ENCODE data around the gene SCYGR4. TPM values are rescaled to one million over a fixed set of nuclear protein-coding genes. Genes with fewer than 3 reads are reported as not detected.
"Not testable (repeated sequence)": the region's sequence is repeated elsewhere in the genome, so short reads cannot be mapped to it uniquely, and the experiment has no call there.

Gene SCYGR4
- under 1 TPM in 1 of 3 donors, not detected in 2; 0.22 TPM for polyA plus RNA-seq

GRCh38 chr2:227617316-227618230 lies at the start of gene SCYGR4:
Gene SCYGR4 (plus strand): TSS chr2:227617498. CDS start chr2:227617498, 0 bp downstream.
- no peak within 1 kb of the TSS for H3K27ac ChIP-seq (ENCODE audit: low read depth, low read length)
- WGBS, 3 donors = 77 to 80% (median 79%) methylated on average over 13 to 20 of the region's 20 CpGs

DNA sequence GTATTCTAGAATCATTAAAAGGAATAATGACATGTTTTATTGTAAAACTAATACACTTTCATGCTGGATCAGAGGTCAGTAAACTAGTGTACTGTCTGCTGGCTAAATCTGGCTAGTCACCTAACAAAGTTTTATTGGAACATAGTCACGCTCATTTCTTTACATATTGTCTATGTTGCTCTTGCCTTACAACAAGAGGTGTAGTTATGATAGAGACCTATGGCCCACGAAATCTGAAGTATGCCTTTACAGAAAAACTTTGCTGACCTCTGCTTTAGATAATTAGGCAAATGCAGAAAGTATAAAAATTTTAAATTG lies 48.5 kb upstream of the SCYGR4 start:
- WGBS, 3 donors = 90 to 93% (median 91%) methylated on average over 2 of the region's 2 CpGs
- H3K27ac ChIP-seq (ENCODE audit: low read depth, low read length) = no peak overlapping the region

DNA sequence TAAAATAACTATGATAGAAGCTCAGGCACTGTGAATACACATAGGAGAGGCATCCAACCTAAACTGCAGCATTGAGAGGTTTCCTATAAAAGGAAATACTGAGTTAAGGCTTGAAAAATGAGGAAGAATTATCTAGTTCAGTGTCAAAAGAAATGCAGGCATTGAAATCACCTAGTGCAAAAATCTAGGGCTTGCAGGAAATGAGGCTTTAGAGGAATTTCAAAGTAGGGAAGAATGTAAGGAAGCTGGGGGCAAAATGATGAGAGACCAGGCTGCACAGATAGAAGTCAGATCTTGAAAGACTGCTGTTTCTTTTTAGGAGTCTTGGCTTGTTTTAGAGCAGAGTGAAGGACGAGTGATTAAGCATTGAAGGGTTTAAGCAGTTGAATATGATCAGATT lies 46.7 kb upstream of the SCYGR4 start:
- no peak overlapping the region for H3K27ac ChIP-seq (ENCODE audit: low read depth, low read length)

GRCh38 chr2:227576110-227576509 lies 41.2 kb upstream of the SCYGR4 start:
- H3K27ac ChIP-seq (ENCODE audit: low read depth, low read length) = no peak overlapping the region

More for the DNA sequence above, 46.7 kb upstream of the SCYGR4 start:
- WGBS, 3 donors = 26 to 68% (median 60%) methylated on average over 1 of the region's 1 CpG

- 74 to 75% (median 74%) methylated on average over 2 of the region's 2 CpGs for WGBS, 3 donors
- H3K27ac ChIP-seq (ENCODE audit: low read depth, low read length) = no peak overlapping the region
These were observed 40.5 kb upstream of the SCYGR4 start for GRCh38 chr2:227576812-227577211.

GRCh38 chr2:227577555-227577954 lies 39.7 kb upstream of the SCYGR4 start:
- H3K27ac ChIP-seq (ENCODE audit: low read depth, low read length) = no peak overlapping the region
- 37 to 59% (median 50%) methylated on average over 2 of the region's 2 CpGs for WGBS, 3 donors

GRCh38 chr2:227578642-227579041 lies 38.7 kb upstream of the SCYGR4 start:
- 64 to 91% (median 81%) methylated on average over 2 of the region's 2 CpGs for WGBS, 3 donors

GRCh38 chr2:227579791-227580190 lies 37.5 kb upstream of the SCYGR4 start:
- no peak overlapping the region for H3K27ac ChIP-seq (ENCODE audit: low read depth, low read length)
- 28 to 100% (median 95%) methylated on average over 1 of the region's 1 CpG for WGBS, 3 donors

More at GRCh38 chr2:227578642-227579041, 38.7 kb upstream of the SCYGR4 start:
- no peak overlapping the region for H3K27ac ChIP-seq (ENCODE audit: low read depth, low read length)

DNA sequence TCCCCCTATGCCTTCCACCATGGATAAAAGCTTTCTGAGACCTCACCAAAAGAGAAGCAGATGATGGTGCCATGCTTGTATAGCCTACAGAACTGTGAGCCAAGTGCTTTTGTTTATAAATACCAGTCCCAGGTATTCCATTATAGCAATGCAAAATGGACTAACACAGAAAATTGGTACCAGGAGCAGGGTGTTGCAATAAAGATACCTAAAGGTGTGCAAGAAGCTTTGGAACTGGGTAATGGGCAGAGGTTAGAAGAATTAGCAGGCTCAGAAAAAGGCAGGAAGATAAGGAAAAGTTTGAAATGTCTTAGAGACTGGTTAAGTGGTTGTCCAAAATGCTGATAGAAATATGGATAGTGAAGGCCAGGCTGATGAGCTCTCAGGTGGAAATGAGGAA lies 34.9 kb upstream of the SCYGR4 start:
- no peak overlapping the region for H3K27ac ChIP-seq (ENCODE audit: low read depth, low read length)

GRCh38 chr2:227592694-227593387 lies 24.5 kb upstream of the SCYGR4 start:
- no peak overlapping the region for H3K27ac ChIP-seq (ENCODE audit: low read depth, low read length)
- WGBS, 3 donors = 74 to 88% (median 83%) methylated on average over 1 of the region's 1 CpG

DNA sequence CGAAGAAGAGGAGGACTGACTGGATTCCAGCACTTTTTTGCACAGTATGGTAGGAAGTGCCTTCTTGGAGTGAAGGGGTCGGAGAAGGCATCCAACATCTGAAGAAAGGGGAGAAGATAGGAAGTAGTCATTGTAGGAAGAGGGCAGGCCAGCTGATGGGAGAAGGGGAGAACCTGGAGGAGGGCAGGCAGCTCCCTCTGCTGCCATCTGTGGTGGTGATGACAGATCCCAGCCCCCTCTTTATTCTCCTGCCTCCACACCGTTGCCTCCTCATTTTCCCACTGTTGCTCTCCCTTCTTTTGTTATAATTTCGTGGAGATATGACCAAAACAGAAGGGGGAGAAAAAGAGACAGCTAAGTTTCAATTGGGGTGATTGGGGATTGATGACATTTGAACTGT lies 21.5 kb upstream of the SCYGR4 start:
- no peak overlapping the region for H3K27ac ChIP-seq (ENCODE audit: low read depth, low read length)
- WGBS, 3 donors = 49 to 62% (median 53%) methylated on average over 3 to 4 of the region's 4 CpGs

DNA sequence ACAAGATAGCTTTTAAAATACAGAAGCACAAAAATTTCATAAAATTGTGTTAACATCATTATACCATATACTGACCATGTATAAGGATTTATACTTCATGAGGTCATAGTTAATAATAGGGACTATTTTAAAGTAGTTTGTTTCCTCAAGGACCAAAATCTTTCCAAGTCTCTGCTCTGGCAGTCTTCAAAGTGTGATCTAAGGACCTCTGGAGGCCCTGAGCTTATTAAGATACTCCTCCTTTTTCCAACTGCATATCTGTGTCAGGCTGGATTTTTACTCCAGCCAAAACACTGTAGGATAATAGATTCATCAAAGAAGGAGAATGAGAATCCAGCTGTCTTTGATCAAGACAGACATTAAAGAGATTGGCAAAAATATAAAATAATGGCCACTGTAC lies 20.3 kb upstream of the SCYGR4 start:
- no peak overlapping the region for H3K27ac ChIP-seq (ENCODE audit: low read depth, low read length)

GRCh38 chr2:227597998-227598397 lies 19.3 kb upstream of the SCYGR4 start:
- WGBS, 3 donors = 37 to 79% (median 71%) methylated on average over 4 of the region's 4 CpGs
- no peak overlapping the region for H3K27ac ChIP-seq (ENCODE audit: low read depth, low read length)

DNA sequence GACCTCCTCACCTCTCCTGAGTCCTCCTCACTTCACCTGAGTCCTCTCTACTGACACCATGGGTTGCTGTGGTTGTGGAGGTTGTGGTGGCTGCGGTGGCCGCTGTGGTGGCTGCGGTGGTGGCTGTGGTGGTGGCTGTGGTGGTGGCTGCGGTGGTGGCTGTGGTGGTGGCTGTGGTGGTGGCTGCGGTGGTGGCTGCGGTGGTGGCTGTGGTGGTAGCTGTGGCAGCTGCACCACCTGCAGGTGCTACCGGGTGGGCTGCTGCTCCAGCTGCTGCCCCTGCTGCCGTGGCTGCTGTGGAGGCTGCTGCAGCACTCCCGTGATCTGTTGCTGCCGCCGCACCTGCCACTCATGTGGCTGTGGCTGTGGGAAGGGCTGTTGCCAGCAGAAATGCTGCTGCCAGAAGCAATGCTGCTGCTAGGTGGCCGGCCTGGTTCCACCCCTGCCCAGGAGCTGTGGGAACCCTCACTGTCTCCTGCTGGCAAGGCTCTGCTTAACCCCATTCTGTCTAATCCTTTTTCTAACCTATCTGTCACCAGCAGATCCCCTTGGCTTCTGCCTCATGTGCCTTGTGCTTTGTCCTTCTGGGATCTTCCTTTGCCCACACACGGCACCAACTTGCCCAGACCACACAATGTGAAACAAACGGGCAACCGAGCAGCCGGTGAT lies 18.3 kb upstream of the SCYGR4 start, which contains the start of gene SCYGR2:
SCYGR2 (plus strand) TSS at position 59 of the 669 bp plus-strand sequence; CDS start at position 59, 0 bp downstream.
- not testable (repeated sequence) for H3K27ac ChIP-seq (ENCODE audit: low read depth, low read length)
- 83 to 94% (median 87%) methylated on average over 13 to 16 of the region's 16 CpGs for WGBS, 3 donors

DNA sequence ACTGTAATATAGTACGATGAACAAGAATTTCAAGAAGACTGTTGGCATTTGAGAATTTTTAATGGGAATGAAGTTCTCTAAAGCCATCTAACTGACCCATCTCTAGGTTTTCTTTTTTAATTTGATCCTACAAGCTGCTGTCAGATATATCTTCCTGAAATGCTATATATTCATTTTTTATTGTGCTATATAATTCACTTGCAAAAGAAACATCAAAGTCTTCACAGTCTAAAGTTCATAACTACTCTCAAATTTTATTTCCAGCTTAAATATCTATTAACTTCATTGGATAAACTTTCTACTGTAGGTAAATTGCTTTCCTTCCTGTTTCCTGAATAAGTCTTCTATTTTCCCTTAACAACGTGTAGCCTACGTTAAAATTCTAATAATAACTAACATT lies 14.9 kb upstream of the SCYGR4 start:
- 63 to 73% (median 63%) methylated on average over 3 of the region's 3 CpGs for WGBS, 3 donors
- H3K27ac ChIP-seq (ENCODE audit: low read depth, low read length) = no peak overlapping the region

- WGBS, 3 donors = 59 to 82% (median 71%) methylated on average over 1 of the region's 1 CpG
- no peak overlapping the region for H3K27ac ChIP-seq (ENCODE audit: low read depth, low read length)
These were observed 10.8 kb upstream of the SCYGR4 start for GRCh38 chr2:227606476-227606875.

DNA sequence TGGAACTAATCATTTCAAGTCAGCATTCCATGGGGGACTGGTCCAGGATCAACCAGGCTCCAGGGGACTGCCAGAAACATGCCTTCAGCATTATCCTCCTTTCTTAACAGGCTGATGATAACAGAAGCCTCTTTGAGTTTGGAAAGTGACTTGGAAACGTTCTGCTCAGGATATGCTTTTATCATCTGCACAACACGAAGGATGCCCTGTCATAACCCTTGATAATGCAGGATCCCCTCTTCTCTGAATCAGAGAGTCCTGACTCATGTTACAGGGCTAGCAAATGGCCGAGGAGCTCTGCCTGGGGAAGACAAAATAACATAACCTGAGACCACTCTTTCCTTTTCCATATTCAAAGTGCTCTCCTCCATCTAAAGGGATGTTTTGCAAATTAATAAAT lies 9.4 kb upstream of the SCYGR4 start:
- WGBS, 3 donors = 41 to 60% (median 53%) methylated on average over 3 of the region's 3 CpGs
- no peak overlapping the region for H3K27ac ChIP-seq (ENCODE audit: low read depth, low read length)

DNA sequence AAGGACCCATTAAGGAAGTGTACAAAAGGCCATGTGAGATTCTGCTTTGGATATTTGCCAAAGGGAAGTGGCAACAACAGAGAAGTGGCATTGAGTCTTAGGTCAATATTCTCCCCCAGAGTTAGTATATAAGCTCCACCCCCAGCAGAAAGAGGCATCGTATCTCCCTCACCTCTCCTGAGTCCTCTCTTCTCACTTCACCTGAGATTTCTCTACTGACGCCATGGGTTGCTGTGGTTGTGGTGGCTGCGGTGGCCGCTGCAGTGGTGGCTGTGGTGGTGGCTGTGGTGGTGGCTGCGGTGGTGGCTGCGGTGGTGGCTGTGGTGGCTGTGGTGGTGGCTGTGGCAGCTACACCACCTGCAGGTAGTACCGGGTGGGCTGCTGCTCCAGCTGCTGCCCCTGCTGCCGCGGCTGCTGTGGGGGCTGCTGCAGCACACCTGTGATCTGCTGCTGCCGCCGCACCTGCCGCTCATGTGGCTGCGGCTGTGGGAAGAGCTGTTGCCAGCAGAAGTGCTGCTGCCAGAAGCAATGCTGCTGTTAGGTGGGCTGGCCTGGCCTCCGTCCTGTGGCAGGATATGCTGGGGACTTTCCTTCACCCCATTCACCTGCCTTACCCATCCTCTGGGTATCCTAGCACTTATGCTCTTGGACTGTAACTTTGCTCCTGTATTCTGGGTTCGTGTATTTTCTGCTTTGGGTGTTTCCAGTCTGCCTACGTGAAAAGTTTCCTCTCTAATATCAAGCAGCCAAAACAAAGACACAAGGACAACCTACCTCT lies 8.5 kb upstream of the SCYGR4 start:
- no peak overlapping the region for H3K27ac ChIP-seq (ENCODE audit: low read depth, low read length)
- 62 to 74% (median 71%) methylated on average over 15 to 16 of the region's 16 CpGs for WGBS, 3 donors

All from adipose tissue (tissue), 3 donors.